GM23338 (cell line): ENCODE data around the gene RNF17. TPM values are rescaled to one million over a fixed set of nuclear protein-coding genes. Genes with fewer than 3 reads are reported as not detected.

Source experiments
- ATAC-seq: fragments of 200-7000 bp; cut with Tn5 transposase; 3 replicates; pipeline ENCODE4 v1.9.1; 2020
- DNase-seq: peaks from one replicate; pipeline ENCODE4 v3.0.0-alpha.2; 2015; ENCODE audit warnings: low spot score
- H2AFZ ChIP-seq: fragments of 200-600 bp; sonication (generic); 2 replicates; pipeline ENCODE4 v1.8.0; 2016; ENCODE audit warnings: antibody characterized with exemption, mild to moderate bottlenecking, moderate library complexity
- H3F3A ChIP-seq: fragments of 200-600 bp; sonication (generic); replicated peaks from 2 replicates; pipeline ENCODE4 v1.8.0; 2017; ENCODE audit warnings: antibody characterized with exemption, mixed run types, low read depth
- H3K27ac ChIP-seq: fragments of 200-600 bp; sonication (generic); 2 replicates; pipeline ENCODE4 v1.6.1; 2016; ENCODE audit warnings: low read depth
- H3K27me3 ChIP-seq: fragments of 200-600 bp; sonication (generic); 2 replicates; pipeline ENCODE4 v1.8.0; 2016; ENCODE audit warnings: mild to moderate bottlenecking, mixed run types, moderate library complexity; ENCODE audit not compliant: insufficient read depth
- H3K36me3 ChIP-seq: fragments of 200-600 bp; sonication (generic); 2 replicates; pipeline ENCODE4 v1.8.0; 2016; ENCODE audit warnings: mild to moderate bottlenecking; ENCODE audit not compliant: insufficient read depth
- H3K4me1 ChIP-seq: fragments of 200-600 bp; sonication (generic); 2 replicates; pipeline ENCODE4 v1.8.0; 2016; ENCODE audit warnings: mild to moderate bottlenecking, moderate library complexity; ENCODE audit not compliant: insufficient read depth
- H3K4me2 ChIP-seq: fragments of 200-600 bp; sonication (generic); 2 replicates; pipeline ENCODE4 v1.7.1; 2017; ENCODE audit warnings: mixed run types
- H3K4me3 ChIP-seq: fragments of 200-600 bp; sonication (generic); 2 replicates; pipeline ENCODE4 v1.6.1; 2016; ENCODE audit warnings: mixed run types
- H3K79me2 ChIP-seq: fragments of 200-600 bp; sonication (generic); replicated peaks from 2 replicates; pipeline ENCODE4 v1.8.0; 2017; ENCODE audit warnings: mild to moderate bottlenecking; ENCODE audit not compliant: insufficient read depth
- H3K9me2 ChIP-seq: fragments of 200-600 bp; sonication (generic); 2 replicates; pipeline ENCODE4 v1.8.0; 2017; ENCODE audit not compliant: insufficient read depth
- H4K20me1 ChIP-seq: fragments of 200-600 bp; sonication (generic); replicated peaks from 2 replicates; pipeline ENCODE4 v1.8.0; 2017; ENCODE audit warnings: mild to moderate bottlenecking; ENCODE audit not compliant: insufficient read depth
- H3K27ac Mint-ChIP-seq: 2 replicates; pipeline ENCODE4 v1.8.0; 2020; ENCODE audit warnings: inconsistent platforms, mild to moderate bottlenecking, moderate library complexity, mixed read lengths
- H3K27me3 Mint-ChIP-seq: 3 replicates; pipeline ENCODE4 v1.8.0; 2022; ENCODE audit warnings: low read depth, mild to moderate bottlenecking, moderate library complexity, mixed read lengths, inconsistent platforms; ENCODE audit not compliant: insufficient read depth, poor library complexity
- H3K36me3 Mint-ChIP-seq: 3 replicates; pipeline ENCODE4 v1.8.0; 2021; ENCODE audit warnings: low read depth, mild to moderate bottlenecking, inconsistent platforms, moderate library complexity, mixed read lengths
- H3K4me1 Mint-ChIP-seq: 3 replicates; pipeline ENCODE4 v1.8.0; 2020; ENCODE audit warnings: mild to moderate bottlenecking, inconsistent platforms, mixed read lengths
- H3K4me3 Mint-ChIP-seq: 3 replicates; pipeline ENCODE4 v1.8.0; 2021; ENCODE audit warnings: moderate library complexity, mild to moderate bottlenecking, inconsistent platforms, mixed read lengths
- H3K9me3 Mint-ChIP-seq: 3 replicates; pipeline ENCODE4 v1.8.0; 2020; ENCODE audit warnings: moderate library complexity, mild to moderate bottlenecking, inconsistent platforms, mixed read lengths
- CREB1 ChIP-seq: fragments of 250-450 bp; sonication (Bioruptor Pico); IDR thresholded peaks from 2 replicates; pipeline ENCODE4 v1.5.0; 2020; ENCODE audit warnings: low read depth, mild to moderate bottlenecking, moderate library complexity
- EZH2 ChIP-seq: fragments of 200-600 bp; sonication (generic); IDR thresholded peaks from one replicate; pipeline ENCODE4 v1.8.0; 2017; ENCODE audit warnings: antibody characterized with exemption, mild to moderate bottlenecking, low read depth; ENCODE audit not compliant: unreplicated experiment
- EZH2phosphoT487 ChIP-seq: fragments of 200-600 bp; sonication (generic); IDR thresholded peaks from one replicate; pipeline ENCODE4 v1.8.1; 2018; ENCODE audit warnings: antibody characterized with exemption; ENCODE audit not compliant: unreplicated experiment
- NANOG ChIP-seq: IDR thresholded peaks from 2 replicates; pipeline ENCODE4 v1.6.1; 2016; ENCODE audit warnings: antibody characterized with exemption, borderline replicate concordance
- POLR2AphosphoS5 ChIP-seq: IDR thresholded peaks from 2 replicates; pipeline ENCODE4 v1.6.1; 2016; ENCODE audit warnings: antibody characterized with exemption, low read depth
- STAT1 ChIP-seq: IDR thresholded peaks from one replicate; pipeline ENCODE4 v1.6.1; 2016; ENCODE audit warnings: antibody characterized with exemption; ENCODE audit not compliant: unreplicated experiment
- ZNF114 ChIP-seq: fragments of 250-450 bp; sonication (Bioruptor Pico); IDR thresholded peaks from 2 replicates; pipeline ENCODE4 v1.5.0; 2020; ENCODE audit warnings: mild to moderate bottlenecking, moderate library complexity
- ZNF331 ChIP-seq: fragments of 250-450 bp; sonication (Bioruptor Pico); IDR thresholded peaks from 2 replicates; pipeline ENCODE4 v1.5.0; 2020; ENCODE audit warnings: low read depth, mild to moderate bottlenecking, moderate library complexity
- polyA plus RNA-seq: library from polyadenylated mRNA; unstranded; fragments of >200 nt; fragmentation: Nextera tagmentation; extraction: Ambion mirVana; gene quantifications from 2 replicates; pipeline ENCODE4 v1.2.1, GENCODE V29; 2016
- total RNA-seq: library from RNA; depleted of rRNA; stranded (reverse); fragments of >200 nt; shearing (Covaris generic); gene quantifications from 2 replicates; pipeline ENCODE4 v1.2.3, GENCODE V29; 2014
- TF ChIP-seq, protein P1 (sequence below): IDR thresholded peaks from 2 replicates; pipeline ENCODE4 v1.6.1; 2016; ENCODE audit warnings: antibody characterized with exemption
- TF ChIP-seq, protein P2 (sequence below), 2 experiments: fragments of 200-600 bp in 1 of 2; sonication (generic) in 1 of 2; conservative IDR thresholded peaks; 2 replicates each; pipeline versions ENCODE4 v1.5.1 to v1.6.1; 2016 to 2017; ENCODE audit warnings: antibody characterized with exemption in 2 of 2, low read depth in 2 of 2, mild to moderate bottlenecking in 2 of 2, moderate library complexity in 1 of 2
- TF ChIP-seq, protein P3 (sequence below): IDR thresholded peaks from one replicate; pipeline ENCODE4 v1.6.1; 2018; ENCODE audit warnings: antibody characterized with exemption; ENCODE audit not compliant: unreplicated experiment

Gene RNF17
- total and polyA plus RNA-seq, 2 experiments from 2014 or later = 0.16 TPM; not detected in 1

DNA sequence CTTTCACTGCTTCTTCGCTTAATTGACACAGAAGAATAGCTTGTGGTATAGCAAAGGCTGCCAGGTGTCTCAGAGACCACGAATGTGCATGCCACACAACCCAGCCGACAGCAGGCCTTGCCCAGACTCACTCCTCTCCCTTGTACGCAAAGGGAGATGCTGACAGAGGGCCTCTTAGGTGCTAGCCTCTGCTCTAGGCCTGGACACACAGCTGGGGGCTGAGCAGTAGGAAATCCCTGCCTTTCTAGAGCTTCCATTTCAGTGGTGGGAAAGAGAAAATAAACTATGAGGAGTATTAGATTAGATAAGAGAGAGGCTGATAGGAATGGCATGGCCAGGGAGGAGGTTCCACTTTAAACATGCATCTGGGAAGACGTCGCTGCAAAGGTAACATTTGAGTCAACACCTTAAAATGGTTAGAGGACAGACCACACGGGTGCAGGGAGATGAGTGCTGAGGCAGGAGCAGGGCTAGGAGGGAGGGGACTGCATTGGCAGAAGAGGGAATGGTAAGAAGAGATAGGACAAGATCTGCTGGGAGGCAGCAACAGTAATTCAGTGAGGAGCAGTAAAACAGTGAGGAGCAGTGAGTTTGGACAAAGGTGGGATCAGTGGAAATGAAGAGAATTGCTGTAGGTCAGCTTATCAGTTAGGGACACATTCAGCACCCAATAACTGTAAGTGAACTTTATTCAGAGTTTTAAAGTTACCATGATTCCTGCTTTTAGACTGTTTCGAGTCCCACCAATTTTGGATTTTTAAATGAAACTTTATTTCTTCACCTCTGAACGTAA lies 100.0 kb downstream of the RNF17 start (continued):
- TF ChIP-seq, protein P1, sequence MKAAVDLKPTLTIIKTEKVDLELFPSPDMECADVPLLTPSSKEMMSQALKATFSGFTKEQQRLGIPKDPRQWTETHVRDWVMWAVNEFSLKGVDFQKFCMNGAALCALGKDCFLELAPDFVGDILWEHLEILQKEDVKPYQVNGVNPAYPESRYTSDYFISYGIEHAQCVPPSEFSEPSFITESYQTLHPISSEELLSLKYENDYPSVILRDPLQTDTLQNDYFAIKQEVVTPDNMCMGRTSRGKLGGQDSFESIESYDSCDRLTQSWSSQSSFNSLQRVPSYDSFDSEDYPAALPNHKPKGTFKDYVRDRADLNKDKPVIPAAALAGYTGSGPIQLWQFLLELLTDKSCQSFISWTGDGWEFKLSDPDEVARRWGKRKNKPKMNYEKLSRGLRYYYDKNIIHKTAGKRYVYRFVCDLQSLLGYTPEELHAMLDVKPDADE = no peak
- TF ChIP-seq EZH2phosphoT487 = no peak
- no peak for TF ChIP-seq POLR2AphosphoS5
- TF ChIP-seq ZNF114 (CRISPR knock-in tag) = no peak
- no peak for TF ChIP-seq ZNF331 (CRISPR knock-in tag)
- TF ChIP-seq, protein P2, sequence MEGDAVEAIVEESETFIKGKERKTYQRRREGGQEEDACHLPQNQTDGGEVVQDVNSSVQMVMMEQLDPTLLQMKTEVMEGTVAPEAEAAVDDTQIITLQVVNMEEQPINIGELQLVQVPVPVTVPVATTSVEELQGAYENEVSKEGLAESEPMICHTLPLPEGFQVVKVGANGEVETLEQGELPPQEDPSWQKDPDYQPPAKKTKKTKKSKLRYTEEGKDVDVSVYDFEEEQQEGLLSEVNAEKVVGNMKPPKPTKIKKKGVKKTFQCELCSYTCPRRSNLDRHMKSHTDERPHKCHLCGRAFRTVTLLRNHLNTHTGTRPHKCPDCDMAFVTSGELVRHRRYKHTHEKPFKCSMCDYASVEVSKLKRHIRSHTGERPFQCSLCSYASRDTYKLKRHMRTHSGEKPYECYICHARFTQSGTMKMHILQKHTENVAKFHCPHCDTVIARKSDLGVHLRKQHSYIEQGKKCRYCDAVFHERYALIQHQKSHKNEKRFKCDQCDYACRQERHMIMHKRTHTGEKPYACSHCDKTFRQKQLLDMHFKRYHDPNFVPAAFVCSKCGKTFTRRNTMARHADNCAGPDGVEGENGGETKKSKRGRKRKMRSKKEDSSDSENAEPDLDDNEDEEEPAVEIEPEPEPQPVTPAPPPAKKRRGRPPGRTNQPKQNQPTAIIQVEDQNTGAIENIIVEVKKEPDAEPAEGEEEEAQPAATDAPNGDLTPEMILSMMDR (conservative IDR thresholded peaks at IDR 0.05; ENCODE audit: low read depth in 2 of 2) = no peak
- no peak for TF ChIP-seq CREB1 (CRISPR knock-in tag)
- no peak for TF ChIP-seq NANOG
- no peak for TF ChIP-seq STAT1
- TF ChIP-seq, protein P3, sequence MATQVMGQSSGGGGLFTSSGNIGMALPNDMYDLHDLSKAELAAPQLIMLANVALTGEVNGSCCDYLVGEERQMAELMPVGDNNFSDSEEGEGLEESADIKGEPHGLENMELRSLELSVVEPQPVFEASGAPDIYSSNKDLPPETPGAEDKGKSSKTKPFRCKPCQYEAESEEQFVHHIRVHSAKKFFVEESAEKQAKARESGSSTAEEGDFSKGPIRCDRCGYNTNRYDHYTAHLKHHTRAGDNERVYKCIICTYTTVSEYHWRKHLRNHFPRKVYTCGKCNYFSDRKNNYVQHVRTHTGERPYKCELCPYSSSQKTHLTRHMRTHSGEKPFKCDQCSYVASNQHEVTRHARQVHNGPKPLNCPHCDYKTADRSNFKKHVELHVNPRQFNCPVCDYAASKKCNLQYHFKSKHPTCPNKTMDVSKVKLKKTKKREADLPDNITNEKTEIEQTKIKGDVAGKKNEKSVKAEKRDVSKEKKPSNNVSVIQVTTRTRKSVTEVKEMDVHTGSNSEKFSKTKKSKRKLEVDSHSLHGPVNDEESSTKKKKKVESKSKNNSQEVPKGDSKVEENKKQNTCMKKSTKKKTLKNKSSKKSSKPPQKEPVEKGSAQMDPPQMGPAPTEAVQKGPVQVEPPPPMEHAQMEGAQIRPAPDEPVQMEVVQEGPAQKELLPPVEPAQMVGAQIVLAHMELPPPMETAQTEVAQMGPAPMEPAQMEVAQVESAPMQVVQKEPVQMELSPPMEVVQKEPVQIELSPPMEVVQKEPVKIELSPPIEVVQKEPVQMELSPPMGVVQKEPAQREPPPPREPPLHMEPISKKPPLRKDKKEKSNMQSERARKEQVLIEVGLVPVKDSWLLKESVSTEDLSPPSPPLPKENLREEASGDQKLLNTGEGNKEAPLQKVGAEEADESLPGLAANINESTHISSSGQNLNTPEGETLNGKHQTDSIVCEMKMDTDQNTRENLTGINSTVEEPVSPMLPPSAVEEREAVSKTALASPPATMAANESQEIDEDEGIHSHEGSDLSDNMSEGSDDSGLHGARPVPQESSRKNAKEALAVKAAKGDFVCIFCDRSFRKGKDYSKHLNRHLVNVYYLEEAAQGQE = no peak

DNA sequence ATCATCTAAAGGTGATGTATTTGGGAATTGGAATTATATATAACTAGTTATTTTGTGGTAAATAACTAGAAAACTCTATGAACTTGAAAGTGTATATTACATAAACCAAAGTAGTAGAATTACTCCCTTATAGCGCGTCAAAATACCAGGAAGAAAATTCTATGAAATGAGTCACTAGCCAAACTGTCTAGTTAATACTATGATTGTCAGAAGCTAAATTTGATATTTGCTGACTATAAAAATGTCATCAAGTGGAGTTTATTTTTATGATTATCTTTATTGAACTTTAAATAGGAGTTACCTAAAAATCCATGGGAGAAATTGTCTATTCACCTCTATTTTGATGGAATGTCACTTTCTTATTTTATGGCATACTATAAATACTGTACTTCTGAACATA lies 100.6 kb downstream of the RNF17 start:
- Histone ChIP-seq H4K20me1 (no peaks in the 10 kb centered on the region), H3F3A (no peaks in the 10 kb centered on the region), H2AFZ (no peak overlapping the region), H3K4me2 (no peak overlapping the region), H3K4me3 (no peak overlapping the region), H3K27me3 (no peaks in the 10 kb centered on the region), H3K36me3 (no peaks in the 10 kb centered on the region), H3K27ac (no peak overlapping the region), H3K4me1 (no peaks in the 10 kb centered on the region), H3K79me2 (no peaks in the 10 kb centered on the region), H3K9me2 (no peaks in the 10 kb centered on the region)
- H3K4me3 Mint-ChIP-seq = no peak overlapping the region
- no peaks in the 10 kb centered on the region for H3K36me3 Mint-ChIP-seq
- DNase-seq (no peak), ATAC-seq (no peak)
- H3K4me1 Mint-ChIP-seq = no peaks in the 10 kb centered on the region; the same call in 2 of the 3 replicates
- H3K27me3 Mint-ChIP-seq = no peaks in the 10 kb centered on the region
- no peaks in the 10 kb centered on the region; the same call in 2 of the 3 replicates for H3K9me3 Mint-ChIP-seq
- H3K27ac Mint-ChIP-seq = no peak overlapping the region
- TF ChIP-seq ZNF331 (CRISPR knock-in tag) (no peak), EZH2 (no peak), NANOG (no peak)
- TF ChIP-seq, protein P1 = no peak
